Left renal cortex interstitium (tissue), 4 donors: ENCODE measurements around the gene SF3B4. TPM values are rescaled to one million over a fixed set of nuclear protein-coding genes. Genes with fewer than 3 reads are reported as not detected.

ENCODE experiments used
- DNase-seq, 4 donors: peaks; one replicate each; pipeline ENCODE4 v3.0.0-alpha.2; 2013; ENCODE audit warnings: low read depth in 4 of 4, low spot score in 2 of 4, missing footprints in 1 of 4
- polyA plus RNA-seq, 4 donors: library from polyadenylated mRNA; unstranded; fragments of 120-200 nt; gene quantifications; one replicate each; pipeline ENCODE4 v1.2.1, GENCODE V29; 2013; ENCODE audit not compliant: insufficient read length in 4 of 4

The SF3B4 gene
- polyA plus RNA-seq, 4 donors: 73.0 to 84.5 (median 76.4) TPM

DNA sequence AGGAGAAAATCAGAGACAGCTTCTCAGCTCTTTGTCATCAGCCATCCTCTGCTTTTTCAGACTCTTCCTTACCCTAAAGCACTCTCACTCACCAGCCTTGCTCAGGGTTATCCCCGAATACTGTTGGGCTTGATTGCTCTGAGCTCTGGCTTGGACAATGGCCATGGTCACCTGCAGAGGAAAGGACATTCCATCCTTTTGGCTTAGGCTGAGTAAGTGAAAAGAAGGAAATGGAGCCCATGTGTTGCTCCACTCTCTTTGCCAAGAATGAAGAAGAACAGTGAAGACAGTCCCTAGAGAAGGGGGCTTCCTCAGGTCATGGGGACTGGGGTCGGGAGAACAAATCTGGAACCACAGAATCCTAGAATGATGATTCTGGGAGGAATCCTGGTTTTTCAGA is 6.8 kb upstream of the SF3B4 start:
- DNase-seq: no peak

- DNase-seq: no peak
These were observed 5.6 kb upstream of the SF3B4 start for GRCh38 chr1:149933208-149933607.

GRCh38 chr1:149932474-149932873 is 4.9 kb upstream of the SF3B4 start:
- no peak for DNase-seq

- DNase-seq: no peak
These were observed 3.7 kb upstream of the SF3B4 start for GRCh38 chr1:149931212-149931790.

- DNase-seq: no peak
These were observed 2.3 kb upstream of the SF3B4 start for GRCh38 chr1:149929856-149930255.

DNA sequence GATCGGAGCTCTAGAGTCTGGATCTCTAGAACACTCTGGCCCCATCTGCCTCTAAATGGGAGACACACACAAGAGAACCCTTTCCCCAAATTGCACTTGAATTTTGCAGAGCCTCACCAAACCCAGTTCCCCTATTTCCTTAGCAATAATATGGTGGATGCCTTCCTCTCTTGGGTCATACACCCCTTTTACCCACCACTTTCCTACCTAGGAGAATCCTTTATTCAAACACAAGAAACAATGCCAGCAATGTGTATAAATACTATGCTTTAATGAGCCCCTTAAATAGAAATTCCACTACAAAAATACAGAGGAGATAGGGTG is 760 bp upstream of the SF3B4 start:
- DNase-seq: no peak

DNA sequence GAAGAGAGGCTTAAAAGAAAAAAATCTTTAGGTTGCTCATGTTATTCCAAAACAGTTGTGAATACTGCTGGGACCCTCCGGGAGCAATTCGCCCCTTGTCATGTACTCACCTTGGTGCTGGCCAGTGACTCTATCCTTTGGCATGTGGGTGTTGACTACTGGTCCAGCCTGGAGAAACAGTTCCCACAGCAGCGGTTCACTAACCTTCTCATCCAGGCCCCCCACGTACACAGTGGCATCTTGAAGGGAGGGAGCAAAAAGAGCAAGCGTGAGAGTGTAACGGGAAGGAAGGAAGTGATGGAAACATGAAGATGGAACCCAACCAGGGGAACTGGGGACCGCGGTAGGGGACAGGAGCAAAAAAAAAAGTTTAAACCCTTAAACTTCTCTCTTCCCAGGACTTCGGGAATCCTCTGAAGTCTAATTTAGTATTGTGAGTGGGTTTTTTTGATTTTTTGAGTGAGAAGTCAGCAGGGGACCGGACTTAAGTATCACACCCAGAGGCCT is 494 bp downstream of the SF3B4 start:
- no peak for DNase-seq

GRCh38 chr1:149926296-149926695 is 1.3 kb downstream of the SF3B4 start:
- no peak for DNase-seq

DNA sequence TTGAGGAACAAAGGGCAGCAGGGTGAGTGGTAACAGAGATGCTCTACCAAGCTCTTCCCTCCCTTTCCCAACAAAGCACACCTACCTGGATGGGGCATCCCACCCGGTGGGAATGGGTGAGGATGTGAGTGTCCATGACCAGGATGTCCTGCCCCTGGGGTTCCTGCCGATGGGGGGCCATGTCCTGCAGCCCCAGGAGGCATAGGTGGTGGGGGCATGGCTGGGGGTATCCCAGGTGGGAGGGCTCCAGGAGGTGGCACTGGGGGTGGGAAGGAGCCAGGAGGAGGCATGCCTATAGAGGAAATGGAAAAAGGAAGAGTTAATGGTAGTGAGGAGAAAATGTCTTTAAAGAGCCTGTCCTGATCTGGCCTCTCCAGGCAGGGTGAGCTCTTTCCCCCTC is 1.9 kb downstream of the SF3B4 start:
- DNase-seq: no peak

DNA sequence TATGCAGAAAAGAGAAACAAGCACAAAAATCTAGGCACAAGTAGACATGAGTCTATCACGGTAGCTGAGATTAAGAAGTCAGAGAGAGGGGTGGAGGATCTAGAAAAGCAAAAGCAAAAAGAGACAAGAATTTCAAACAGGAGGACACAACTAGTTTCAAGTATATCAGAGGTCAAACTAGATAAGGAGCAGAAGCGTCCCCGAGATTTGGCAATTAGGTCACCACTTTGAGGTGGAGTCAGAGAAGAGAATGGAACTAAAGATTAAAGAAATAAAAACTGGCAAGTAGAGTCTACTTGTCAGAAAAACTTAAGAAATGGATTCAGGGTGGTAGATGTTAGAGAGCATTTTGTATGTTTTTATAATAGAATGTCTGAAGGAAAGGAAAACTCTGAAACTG is 2.3 kb downstream of the SF3B4 start:
- no peak for DNase-seq

- no peak for DNase-seq
These were observed 4.0 kb downstream of the SF3B4 start for GRCh38 chr1:149923626-149924025.

- DNase-seq: no peak
These were observed 9.9 kb downstream of the SF3B4 start, which contains the start of gene SV2A for GRCh38 chr1:149917571-149918144. TSS of gene SV2A (minus strand) at chr1:149917844. CDS start at chr1:149913840, 4,004 bp downstream.

GRCh38 chr1:149916898-149917252 is 10.7 kb downstream of the SF3B4 start:
- DNase-seq: no peak

DNA sequence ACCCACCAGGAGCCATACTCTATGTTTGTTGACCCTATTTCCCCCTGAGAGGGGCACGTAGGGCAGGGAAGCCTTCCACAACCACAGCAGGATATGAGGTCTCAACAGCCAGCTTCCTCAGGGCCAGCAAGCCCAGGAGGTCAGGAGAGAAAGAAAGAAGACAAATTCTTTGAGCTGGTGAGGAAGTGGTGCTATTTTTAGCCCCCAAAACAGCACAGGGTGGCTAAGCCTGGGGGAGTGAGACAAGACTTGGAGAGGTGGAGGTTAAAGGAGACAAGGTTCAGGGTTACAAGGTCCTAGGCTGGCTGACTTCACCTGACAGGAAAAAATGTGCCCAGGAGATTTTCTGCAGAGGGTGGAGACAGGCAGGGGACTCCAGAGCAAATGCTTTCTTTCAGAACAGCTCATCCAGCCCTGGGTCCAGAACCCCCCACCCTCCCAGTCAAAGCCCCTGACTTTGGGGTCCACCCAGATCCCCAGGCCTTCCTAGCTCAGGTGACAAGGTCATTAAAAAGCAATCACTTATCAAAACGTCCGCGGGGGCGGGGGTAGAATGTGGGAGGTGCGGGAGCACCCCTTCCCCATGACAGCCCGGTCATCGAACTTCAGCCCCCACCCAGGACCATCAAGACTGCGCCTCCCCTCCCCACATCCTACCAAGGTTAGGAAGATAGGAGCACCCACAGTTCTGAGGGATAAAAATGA is 11.3 kb downstream of the SF3B4 start:
- no peak for DNase-seq

DNA sequence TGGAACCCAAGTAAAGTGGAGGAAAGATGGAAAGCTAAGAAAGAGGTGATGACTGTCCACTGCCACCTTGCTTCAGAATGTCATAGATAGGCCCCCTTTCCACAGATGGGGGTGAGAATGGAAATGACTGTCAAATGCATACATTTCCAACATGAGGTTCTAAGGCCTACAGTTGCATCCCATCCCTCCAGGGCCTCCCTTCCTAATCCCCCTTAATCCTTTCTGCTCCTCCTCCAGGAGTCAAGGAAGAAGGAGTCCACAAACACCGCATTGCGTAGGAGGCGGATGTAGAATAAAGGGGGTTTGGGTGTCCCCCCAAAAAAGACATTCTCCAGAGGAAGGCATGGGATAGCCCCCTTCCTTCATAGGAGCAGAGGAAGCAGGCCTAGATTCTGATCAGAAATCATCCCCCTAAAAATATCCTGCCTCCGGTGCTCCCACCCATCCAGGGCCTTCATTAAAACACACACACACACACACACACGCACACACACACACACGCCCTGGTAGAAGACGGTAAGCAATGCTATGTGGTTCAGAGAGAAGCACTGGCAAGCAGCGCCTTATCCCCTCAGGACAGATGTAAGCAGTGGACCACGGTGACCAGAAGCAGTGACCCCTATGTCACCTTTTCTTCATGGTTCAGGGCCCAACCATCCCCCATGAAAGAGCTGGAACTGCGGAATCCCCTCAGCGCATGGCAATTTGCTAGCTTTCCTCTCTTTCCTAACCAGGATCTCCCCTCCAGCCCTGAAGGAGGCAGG is 12.0 kb downstream of the SF3B4 start:
- no peak for DNase-seq

DNA sequence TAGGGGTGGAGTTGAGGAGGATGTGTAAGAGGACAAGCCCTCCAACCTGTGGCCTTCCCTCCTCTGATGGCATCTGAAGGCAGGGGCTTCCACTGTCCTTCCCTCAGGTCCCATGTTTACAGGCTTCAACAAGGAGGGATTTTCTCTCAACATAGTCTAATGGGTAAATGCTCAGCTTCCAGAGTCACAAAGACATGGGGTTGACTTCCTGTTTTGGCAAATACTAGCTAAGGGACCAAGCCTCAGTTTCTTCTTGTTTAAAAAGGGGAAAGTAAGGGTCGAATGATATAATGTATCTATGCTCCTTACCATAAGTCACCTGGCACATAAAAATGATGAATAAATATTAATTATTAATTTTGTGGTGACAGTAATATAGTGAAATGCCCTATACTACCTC is 13.1 kb downstream of the SF3B4 start:
- DNase-seq: no peak

DNA sequence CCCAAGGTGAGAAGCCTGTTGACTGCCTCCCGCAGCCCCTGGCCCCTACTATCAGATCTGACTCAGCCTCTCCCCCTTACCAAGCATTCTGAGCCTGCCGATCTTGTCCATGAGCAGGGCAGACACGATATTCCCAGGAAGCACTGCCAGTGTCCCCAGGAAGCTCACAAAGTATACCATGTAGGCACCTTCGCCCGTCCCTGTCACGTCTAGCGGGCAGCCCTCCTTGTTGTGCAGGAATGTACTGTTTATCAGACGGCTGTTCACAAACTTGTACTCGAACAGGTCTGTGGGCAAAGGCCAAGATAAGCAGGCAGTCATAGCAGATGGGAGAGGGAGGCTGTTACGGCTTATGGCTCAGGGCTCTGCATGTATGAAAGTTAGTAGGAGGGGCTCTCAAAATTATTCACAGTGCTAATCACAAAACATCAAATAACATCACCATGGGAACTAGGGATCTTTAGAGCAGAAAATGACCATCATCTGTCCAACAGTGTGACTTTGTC is 21.0 kb downstream of the SF3B4 start:
- DNase-seq: no peak

- DNase-seq: no peak
These were observed 23.6 kb downstream of the SF3B4 start for GRCh38 chr1:149903836-149904491.

DNA sequence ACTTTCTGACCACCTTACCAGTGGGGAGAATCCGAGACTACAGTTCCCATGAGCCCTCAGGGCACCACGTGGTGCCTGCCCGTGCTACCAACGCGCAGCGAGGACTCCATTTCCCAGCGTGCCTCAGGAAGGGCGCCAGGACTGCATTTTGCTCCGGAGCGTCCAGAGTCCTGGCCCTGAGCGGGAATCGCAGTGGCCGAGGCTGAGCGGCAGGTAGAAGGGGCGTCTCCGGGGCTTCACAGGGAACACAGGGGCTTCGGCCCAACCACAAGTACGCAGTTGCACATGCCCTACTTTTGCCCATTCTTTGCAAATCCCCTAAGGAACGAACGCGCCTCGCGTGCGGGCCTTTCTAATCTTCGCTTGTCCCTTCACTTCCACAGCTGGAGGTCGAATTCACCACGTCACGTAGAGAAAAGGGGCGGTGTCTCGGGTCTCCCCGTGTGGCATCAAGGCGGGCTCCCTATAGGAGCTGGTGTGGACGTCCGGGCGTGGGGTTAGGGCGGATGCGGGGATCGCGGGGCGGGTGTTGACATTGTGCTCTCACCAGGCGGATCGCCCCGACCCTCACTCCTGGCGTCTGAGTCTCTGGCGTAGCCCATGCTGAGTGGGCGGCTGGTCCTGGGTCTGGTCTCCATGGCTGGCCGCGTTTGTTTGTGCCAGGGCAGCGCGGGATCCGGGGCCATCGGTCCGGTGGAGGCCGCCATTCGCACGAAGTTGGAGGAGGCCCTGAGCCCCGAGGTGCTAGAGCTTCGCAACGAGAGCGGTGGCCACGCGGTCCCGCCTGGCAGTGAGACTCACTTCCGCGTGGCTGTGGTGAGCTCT is 27.9 kb downstream of the SF3B4 start, which contains the start of gene BOLA1:
Gene BOLA1, plus strand, starts transcription at position 109 of the 825 bp plus-strand sequence. Its CDS starts 492 bp downstream, at position 601.
- peak; percentile 81 to 94 (median 90) for DNase-seq

DNA sequence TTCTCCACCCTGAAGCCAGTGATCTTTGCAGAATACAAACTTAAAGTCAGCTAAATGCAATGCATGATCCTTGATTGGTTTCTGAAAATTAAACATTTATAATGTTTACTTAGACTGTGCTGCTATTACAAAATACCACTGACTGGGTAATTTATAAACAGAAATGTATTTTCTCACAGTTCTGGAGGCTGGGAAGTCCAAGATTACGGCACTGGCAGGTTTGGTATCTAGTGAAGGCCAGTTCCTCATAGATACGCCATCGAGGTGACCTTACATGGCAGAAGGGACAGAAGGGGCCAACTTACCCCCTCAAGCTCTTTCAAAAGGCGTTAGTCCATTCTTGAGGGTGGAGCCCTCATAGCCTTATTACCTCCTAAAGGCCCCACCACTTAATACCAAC is 31.0 kb downstream of the SF3B4 start:
- no peak for DNase-seq
